ENCODE measurements around the gene CCT8.

The CCT8 gene, protein sequence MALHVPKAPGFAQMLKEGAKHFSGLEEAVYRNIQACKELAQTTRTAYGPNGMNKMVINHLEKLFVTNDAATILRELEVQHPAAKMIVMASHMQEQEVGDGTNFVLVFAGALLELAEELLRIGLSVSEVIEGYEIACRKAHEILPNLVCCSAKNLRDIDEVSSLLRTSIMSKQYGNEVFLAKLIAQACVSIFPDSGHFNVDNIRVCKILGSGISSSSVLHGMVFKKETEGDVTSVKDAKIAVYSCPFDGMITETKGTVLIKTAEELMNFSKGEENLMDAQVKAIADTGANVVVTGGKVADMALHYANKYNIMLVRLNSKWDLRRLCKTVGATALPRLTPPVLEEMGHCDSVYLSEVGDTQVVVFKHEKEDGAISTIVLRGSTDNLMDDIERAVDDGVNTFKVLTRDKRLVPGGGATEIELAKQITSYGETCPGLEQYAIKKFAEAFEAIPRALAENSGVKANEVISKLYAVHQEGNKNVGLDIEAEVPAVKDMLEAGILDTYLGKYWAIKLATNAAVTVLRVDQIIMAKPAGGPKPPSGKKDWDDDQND

DNA sequence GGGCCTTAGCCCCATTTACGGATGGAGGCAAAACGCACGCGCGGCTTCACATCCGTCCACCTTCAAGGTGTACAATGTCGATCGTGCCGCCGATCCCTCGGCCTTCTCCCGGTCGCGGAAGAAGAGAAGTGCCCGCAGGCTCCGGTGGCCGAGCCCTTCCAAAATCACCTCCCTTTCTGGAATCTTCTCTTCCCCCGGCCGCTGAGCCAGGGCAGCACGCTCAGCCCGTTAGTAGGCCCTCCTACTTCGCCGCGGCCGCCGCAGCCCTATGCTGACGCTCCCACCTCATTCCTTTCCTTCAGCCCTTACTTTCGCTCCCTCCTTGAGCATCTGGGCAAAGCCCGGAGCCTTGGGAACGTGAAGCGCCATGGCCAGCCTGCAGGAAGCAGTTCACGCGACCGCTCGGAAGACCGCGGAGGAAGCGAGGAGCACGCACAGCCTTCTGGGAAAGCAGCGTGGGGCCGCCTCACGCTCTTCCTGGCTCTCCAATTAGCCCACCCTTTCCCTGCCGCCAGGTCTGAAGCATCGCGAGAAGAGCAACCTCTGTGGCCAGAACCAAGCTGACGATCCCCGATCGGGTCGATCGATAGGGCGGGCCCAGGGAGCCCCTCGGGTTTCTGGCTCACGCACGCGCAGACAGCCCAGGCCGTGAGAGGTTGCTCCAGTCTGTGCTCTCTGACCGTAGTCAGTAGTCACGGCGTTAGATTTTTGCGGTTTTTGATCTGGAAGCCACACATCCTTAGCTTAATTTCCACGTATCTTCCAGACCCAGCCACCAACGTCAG, at the start of gene CCT8:
Gene CCT8 (minus strand): TSS at position 427 of the 785 bp plus-strand sequence. CDS start 58 bp downstream, at position 369.
- DNase-seq (ENCODE audit: low spot score): peak; percentile 99

DNA sequence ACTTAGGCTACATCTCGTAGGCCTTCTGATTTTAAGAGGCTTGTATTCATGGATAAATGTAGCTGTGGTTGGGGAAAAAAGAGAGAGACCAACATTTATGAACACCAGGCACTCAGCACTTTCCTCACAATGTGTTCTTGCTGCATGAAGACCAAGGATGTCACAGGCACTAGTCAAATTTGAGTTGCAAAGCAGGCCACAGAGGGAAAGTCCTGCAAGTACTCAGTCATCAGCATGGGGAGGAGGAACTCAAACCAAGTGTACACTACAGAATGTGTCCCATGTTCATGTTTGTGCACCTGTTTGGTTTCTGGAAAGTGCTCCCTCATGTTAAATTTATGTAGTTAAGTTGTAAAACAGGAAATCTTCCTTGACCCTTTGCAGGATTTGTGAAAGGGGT, 48.3 kb upstream of the CCT8 start:
- no peak for DNase-seq (ENCODE audit: low spot score)

DNA sequence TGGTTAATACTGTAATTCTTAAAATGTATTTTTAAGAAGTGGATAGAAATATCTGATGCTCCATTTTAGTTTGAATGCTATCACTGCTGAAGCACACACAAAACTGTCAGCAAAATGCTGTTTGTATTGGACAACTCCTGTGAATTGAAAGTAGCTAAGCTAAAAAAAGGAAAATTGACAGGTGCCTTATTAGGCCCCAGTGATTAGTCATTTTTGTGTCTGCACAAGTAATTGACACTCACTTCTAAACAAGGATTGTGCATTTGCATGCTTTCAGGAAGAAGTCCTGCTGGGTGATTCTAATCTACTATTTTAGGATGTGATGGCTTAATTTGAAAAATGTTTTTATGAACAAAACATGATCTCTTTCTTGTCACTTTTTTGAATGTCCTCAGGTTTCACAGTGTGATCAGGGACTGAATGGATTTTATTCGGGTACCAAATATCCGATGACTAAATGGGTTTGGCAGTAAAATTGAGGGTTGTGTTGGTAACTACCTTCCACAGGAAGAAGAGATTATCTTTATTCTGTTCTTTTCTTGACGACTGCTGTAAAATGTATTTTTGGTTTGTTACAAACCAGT, 44.0 kb upstream of the CCT8 start:
- no peak for DNase-seq (ENCODE audit: low spot score)

DNA sequence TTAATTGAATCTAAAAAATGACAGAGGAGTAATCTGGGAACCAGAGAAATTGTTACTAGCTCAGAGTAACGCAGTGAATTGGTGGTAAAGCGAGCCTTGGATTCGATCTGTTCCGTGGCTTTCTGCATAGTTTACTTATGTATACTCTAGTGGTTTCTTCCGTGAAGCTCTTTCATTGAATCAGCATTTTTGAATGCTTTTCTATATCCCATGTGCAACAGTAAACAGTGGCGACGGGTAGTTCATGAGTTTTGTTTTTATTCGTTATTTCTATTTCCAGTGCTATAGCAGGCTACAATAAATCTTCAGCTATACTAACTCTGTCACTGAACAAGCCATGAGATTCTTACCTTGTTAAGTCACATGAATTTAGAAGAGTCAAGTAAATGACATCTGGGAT, 42.5 kb upstream of the CCT8 start:
- no peak for DNase-seq (ENCODE audit: low spot score)

DNA sequence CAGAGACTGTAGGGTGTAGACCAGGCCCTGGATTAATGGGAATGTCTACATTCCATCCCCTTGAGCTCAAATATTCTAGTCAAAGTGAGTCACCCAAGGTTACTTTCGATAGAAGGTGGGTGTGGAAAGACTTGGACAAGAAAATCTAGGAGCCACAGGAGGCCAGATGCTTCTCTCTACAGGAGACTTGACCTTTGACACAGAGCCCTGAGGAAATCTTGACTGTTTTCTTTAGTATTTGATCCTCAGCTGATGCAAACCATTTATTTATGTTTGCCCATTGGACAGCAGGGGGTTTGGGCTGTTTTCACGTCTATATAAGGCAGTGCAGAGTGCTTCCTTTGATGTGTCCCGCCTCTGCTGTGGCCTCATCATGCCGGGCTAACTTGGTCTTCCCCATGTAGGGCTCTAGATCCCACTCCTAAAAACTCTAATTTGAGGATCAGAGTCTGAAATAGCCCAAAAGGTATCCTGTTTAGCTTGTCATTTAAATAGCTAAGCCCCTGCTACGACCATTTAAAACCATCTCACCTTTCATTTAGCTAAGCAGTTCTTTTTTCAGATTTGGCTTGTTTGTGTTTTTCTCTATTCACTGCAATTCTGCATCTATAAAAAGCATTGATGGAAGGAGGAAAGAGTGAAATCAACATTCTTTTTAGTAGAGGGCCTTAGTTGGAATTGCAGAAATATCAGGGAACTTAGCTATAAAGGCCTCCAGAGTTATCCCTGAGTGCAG, 41.5 kb upstream of the CCT8 start:
- DNase-seq (ENCODE audit: low spot score): no peak

DNA sequence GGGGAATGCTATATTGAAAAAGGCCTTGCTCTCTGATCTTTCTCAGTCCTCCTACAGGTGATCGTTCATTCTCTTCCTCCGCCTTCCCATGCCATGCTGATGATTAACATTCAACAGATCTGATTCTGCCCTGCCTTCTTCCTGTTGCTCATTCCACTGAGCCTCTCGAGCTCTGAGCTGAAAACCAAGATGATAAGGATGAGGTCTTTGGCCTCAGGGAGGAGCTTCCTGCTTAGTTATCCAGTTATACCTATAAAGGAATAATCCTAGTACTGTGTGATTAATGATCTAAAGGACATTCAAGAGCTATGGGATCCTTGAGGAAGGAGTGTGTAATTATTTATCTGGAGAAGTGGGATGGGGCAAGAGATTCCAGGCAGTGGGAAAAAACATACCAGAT, 31.8 kb upstream of the CCT8 start:
- no peak for DNase-seq (ENCODE audit: low spot score)

DNA sequence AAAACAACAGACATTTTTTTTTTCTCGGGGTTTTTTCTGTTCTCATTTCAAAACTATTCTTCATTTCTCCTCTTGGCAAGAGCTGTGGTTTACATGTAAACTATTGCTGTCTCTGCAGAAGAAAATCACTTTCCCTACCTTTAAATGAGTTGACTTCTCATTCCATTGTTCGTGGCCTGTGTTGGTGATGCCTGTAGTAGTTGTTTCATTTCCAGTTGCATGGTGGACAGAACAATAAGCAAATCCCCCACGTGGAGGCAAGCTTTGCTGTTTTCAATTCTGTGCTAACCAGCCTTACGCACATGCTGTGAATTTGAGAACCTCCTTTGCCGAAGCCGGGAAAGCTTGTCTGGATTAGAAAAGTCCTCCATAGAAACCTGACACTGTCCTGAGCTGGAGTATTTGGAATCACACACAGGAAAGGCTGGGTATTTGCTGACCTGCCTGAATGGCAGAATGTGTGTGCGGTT, 30.8 kb upstream of the CCT8 start:
- no peak for DNase-seq (ENCODE audit: low spot score)

DNA sequence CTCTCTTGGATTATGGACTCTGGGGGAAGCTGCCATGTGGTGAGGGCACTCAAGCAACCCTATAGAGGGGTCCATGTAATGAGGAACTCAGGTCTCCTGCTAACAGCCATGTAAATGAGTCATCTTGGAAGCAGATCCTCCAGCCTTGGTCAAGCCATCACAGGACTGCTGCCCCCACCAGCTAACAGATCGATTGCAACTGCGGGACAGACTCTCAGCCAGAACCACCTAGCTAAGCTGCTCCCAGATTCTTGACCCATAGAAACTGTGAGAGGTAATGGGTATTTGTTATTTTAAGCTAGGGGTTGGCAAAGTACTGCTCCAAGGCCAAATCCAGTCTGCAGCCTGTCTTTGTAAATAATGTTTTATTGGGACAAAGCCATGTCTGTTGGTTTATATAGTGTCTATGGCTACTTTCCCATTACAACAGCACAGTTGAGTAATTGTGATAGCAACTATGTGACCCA, 29.4 kb upstream of the CCT8 start:
- no peak for DNase-seq (ENCODE audit: low spot score)

DNA sequence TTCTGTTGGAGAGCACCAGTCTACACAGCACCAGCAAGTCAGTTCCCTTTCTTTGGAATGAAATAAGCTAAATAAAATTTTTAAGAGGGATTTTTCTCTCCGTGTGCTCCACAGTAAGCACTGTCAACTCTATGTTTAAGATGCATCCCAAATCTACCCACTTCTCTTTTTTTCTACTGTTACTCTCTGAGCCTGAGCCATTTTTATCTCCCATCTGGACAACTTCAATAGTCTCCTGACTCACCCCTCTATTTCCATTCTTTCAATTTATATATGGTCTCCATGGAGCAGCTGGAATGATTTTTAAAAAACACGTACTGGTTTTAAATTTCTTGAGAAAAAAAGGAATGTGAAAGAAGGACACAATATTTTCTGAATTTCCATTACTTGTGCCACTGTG, 24.7 kb upstream of the CCT8 start:
- DNase-seq (ENCODE audit: low spot score): no peak

DNA sequence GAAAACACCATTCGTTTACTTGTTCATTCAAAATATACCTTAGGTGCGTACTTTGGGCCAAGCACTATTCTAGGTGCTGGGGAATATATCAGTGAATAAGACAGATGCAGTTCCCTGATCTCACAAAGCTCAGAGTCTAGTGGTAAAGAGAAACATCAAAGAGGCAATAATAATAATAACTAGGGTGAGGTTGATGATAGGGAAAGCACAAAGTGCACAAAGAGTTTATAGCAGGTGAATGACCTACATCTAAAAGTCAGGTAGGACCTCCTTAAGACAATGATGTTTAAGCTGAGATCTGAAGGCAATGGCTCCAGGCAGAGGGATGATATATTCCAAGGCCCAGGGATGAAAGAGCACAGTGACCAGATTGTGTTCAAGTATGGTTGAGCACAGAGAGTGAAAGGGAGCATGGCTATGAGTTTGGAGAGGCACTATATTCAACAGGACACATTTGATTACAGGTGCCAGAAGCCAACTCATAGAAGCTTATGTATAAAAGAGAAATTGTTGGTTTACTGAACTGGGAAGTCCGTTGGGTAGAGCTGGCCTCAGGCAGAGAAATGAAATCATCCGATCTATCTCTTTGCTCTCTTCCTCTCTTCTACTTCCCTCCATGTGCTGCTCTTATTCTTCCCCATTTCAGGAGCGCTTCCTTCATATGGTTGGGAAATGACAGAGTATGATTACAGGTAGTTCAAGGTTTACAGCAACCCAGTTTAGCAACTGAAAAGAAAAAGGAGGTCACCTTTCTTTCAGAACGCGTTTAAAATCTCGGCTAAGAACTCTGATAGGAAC, 23.0 kb upstream of the CCT8 start:
- DNase-seq (ENCODE audit: low spot score): no peak

DNA sequence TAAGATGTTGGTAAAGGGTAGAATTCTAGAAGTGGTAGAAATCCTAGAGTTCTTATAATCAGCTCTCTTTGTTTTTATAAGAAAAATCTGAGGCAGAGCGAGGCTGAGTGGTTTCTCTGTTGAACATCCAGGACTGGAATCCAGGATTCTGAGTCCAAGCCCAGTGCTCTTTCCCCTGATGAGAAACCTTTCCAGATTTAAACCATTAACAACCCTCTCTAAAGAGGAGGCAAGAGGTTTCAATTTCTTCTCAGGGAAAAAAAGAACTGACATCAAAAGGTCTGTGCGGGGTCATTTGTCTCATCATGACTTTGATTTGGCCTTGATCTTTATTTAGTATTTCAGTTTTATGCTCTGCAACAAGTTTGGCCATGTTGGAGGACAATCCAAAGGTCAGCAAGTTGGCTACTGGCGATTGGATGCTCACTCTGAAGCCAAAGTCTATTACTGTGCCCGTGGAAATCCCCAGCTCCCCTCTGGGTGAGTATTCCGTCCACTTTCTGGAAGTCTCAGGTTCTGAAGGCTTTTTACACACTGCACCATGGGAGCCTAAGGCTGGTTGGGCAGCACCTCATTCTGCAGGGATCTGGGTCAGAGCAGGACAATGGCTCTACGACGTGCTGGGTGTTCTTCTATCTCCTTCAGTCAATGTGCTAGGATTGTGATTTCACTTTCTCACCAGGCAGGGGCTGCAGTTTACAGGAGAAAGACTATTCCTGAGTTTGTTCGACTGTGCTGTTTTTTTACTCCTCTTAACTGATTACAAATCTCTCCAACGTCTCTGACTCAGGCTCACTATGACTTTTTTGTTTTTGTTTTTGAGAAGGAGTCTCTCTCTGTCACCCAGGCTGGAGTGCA, 18.9 kb upstream of the CCT8 start:
- DNase-seq (ENCODE audit: low spot score): no peak

DNA sequence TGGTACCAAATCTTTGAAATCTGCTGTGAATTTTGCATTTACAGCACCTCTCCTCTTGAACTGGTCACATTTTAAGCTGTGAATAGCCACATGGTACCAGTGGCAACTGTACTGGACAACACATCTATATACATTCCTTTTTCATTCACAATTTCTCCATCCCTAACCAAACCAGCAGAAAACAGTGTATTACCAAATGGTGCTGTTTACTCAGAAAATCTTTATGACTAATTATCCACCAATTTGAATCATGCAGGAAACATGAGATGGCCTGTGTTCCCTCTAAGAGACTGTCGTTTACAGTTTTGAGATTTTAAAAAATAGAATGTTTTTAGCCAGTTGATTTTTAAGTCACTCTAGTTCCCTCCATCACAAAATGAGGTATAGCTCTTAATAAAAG, 17.6 kb upstream of the CCT8 start:
- no peak for DNase-seq (ENCODE audit: low spot score)

DNA sequence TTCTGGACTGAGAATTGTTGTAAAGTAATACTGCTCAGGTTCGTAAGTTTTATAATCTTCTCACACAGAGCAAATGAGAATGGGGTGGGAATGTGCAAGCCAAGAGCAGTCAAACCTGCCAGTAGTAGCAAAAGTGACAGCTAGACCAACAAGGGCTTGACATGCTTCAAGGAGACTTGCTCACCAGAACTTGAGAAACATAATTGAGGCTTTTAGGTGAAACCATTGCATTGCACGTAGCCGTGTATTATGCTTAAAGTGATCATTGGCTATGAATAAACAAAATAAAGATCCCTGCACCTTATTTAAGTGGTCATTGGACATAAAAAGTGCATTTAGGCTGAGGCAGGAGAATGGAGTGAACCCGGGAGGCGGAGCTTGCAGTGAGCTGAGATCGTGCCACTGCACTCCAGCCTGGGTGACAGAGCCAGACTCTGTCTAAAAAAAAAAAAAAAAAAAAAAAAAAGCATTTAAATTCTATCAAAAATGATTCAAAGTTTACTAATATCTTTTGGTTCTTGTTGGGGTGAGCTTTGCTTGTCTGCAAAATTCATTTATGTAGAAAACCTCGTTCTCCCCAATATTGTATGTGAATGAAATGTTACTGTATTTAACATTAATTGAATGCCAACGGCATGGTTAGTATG, 11.8 kb upstream of the CCT8 start:
- no peak for DNase-seq (ENCODE audit: low spot score)

DNA sequence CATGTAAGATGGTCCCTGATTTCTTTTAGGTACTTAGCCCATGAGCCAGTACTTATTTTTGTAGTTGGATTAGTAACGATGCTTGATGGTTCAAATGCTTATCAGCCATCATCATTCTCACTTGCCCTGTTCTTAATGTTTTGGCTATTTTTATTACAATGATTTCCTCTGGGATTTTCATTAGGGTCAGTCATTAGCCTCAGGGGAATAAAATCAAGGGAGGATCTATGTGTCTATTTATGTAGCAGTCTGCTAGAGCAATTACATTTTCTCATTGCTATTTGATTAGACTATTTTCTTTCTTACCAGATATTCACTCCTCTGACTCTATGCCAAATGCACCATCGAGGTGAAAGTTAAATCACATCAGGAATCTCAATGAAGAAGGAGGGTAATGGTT, 10.9 kb upstream of the CCT8 start:
- no peak for DNase-seq (ENCODE audit: low spot score)

DNA sequence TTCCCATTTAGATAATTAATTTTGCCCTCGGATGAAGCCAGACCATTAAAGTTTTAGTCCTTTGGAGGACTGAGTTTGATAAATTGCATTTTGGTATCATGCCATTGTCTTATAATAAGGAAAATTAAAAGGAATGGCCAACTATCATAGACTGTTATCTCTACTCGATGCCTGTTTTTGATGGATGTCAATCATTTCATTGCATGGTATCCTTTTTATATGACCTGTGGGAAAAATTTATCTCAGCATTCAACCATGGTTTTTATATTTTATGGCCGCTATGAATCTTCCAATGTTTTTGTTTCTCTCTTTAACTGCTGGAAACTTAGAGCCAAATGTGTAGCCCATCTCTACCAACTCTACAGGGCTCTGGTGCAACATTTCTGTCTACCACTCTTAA, 9.9 kb upstream of the CCT8 start:
- DNase-seq (ENCODE audit: low spot score): no peak

DNA sequence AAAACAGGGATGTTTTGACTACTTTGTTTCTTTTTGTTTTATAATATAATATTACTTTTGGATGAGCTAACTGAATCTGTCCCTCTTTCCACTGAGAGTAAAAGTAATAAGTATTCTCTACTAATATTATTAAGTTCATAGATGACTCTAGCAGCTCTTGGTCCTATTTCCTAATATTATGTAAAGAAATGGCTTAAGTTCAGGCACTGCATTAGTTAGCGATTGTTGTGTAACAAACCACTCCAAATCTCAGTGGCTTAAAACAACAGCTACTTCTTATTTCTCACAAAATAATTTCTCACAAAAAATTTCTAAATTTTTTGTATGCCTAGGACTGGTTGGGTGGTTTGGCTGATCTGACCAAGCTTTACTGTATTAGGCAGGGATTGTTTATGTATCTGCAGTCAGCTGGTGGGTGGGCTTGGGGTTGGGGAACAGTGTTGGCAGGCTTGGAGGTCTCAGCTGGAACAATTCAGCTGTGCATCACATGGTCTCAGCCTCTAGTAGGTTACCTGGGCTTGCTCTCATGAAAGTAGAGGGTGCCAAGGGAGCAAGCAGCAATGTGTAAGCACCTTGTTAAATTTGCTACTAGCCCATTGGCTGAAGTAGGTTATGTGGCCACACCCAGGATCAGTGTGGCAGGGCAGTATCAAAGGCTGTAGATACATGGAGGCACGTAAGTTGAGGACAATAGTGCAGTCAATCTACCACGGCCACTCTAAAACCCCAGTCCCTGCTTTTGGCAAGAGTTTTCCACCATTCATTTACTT, 8.8 kb upstream of the CCT8 start:
- no peak for DNase-seq (ENCODE audit: low spot score)

DNA sequence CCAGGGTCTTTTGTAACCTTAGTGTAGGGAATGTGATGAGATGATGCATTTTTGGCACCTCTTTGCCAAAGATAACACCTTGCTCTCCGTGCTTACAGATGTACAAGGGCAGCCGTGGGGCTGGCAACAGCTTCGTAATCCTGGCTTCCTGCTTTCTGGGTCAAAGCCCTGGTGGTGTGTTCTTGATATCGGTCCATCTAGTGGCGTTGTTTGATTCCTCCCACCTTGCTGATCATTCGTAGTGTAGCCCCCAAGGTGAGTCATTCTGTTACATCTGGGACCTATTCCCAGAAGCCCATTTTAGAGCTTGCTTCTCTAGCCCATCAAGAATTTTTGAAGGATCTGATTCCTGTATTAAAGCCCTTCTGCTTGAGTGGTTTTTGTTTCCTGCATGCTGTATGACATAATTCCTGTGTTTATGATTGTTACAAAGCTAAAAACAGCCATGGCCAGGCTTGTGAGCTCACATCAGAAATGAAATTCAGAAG, 7.0 kb upstream of the CCT8 start:
- DNase-seq (ENCODE audit: low spot score): peak; percentile 37
